Endodermal cell (in vitro differentiated cells): ENCODE measurements around the gene ANXA10. TPM values are rescaled to one million over a fixed set of nuclear protein-coding genes. Genes with fewer than 3 reads are reported as not detected.

Experiments
- DNase-seq: peaks from one replicate; pipeline ENCODE4 v3.0.0-alpha.2; 2017
- H3K27ac ChIP-seq: 2 replicates; pipeline ENCODE4 v1.5.1; 2013; ENCODE audit warnings: mild to moderate bottlenecking, low read depth, low read length, moderate library complexity
- H3K27me3 ChIP-seq: 2 replicates; pipeline ENCODE4 v1.6.1; 2013; ENCODE audit warnings: mild to moderate bottlenecking, low read length, moderate library complexity; ENCODE audit not compliant: insufficient read depth, control insufficient read depth, poor library complexity, severe bottlenecking
- H3K36me3 ChIP-seq: 2 replicates; pipeline ENCODE4 v1.7.0; 2013; ENCODE audit warnings: mild to moderate bottlenecking, low read length, moderate library complexity; ENCODE audit not compliant: control insufficient read depth, insufficient read depth
- H3K4me1 ChIP-seq: one replicate; pipeline ENCODE4 v1.7.0; 2013; ENCODE audit warnings: low read length; ENCODE audit not compliant: control insufficient read depth, insufficient read depth
- H3K4me3 ChIP-seq: 2 replicates; pipeline ENCODE4 v1.5.1; 2013; ENCODE audit warnings: mild to moderate bottlenecking, low read length, moderate library complexity
- H3K9ac ChIP-seq: 2 replicates; pipeline ENCODE4 v1.6.1; 2013; ENCODE audit warnings: mild to moderate bottlenecking, low read length, moderate library complexity; ENCODE audit not compliant: poor library complexity, severe bottlenecking; ENCODE audit errors: extremely low read depth
- H3K9me3 ChIP-seq: 2 replicates; pipeline ENCODE4 v1.6.1; 2013; ENCODE audit warnings: mild to moderate bottlenecking, low read length, moderate library complexity; ENCODE audit not compliant: control insufficient read depth
- H3K27ac Mint-ChIP-seq: 2 replicates; pipeline ENCODE4 v1.8.0; 2020; ENCODE audit warnings: mixed read lengths
- H3K27me3 Mint-ChIP-seq: 2 replicates; pipeline ENCODE4 v1.8.0; 2021; ENCODE audit warnings: mild to moderate bottlenecking, mixed read lengths; ENCODE audit not compliant: insufficient read depth
- H3K36me3 Mint-ChIP-seq: 2 replicates; pipeline ENCODE4 v1.8.0; 2020; ENCODE audit warnings: low read depth, mixed read lengths
- H3K4me1 Mint-ChIP-seq: 2 replicates; pipeline ENCODE4 v1.8.0; 2020; ENCODE audit warnings: mixed read lengths
- H3K4me3 Mint-ChIP-seq: 2 replicates; pipeline ENCODE4 v1.8.0; 2020; ENCODE audit warnings: mild to moderate bottlenecking, moderate library complexity, mixed read lengths
- H3K9me3 Mint-ChIP-seq: 2 replicates; pipeline ENCODE4 v1.8.0; 2020; ENCODE audit warnings: mild to moderate bottlenecking, mixed read lengths
- CTCF ChIP-seq: fragments of 200-600 bp; sonication (generic); conservative IDR thresholded peaks from 2 replicates; pipeline ENCODE4 v1.5.0; 2021; ENCODE audit warnings: antibody characterized with exemption, mild to moderate bottlenecking
- WGBS, 2 experiments: methylation state at CpG; one replicate each; pipeline versions ENCODE4 v1.1.5 to v1.1.7; 2013; ENCODE audit warnings: missing lambda C conversion rate in 2 of 2, mixed read lengths in 1 of 2; ENCODE audit not compliant: insufficient coverage in 1 of 2, insufficient read length in 1 of 2; 5-methylcytosine and 5-hydroxymethylcytosine counted together
- total RNA-seq, 2 donors: library from RNA; stranded (reverse); fragmentation: NEBNext Ultra II Directional in 1 of 2; extraction: Animal tissue kit (Norgen Biotek cat#: 25700) in 1 of 2; gene quantifications; 2 replicates in 1 of 2; 3 replicates in 1 of 2; pipeline ENCODE4 v1.2.1, GENCODE V29; 2021

The ANXA10 gene
- total RNA-seq, 2 donors from 2014 or later: not detected

- Histone ChIP-seq H3K27ac (no peak overlapping the region), H3K9ac (no peak overlapping the region), H3K4me3 (no peak overlapping the region), H3K9me3 (peaks cover 13% of the 10 kb centered on the region), H3K36me3 (no peaks in the 10 kb centered on the region), H3K4me1 (no peaks in the 10 kb centered on the region), H3K27me3 (no peaks in the 10 kb centered on the region)
- H3K36me3 Mint-ChIP-seq: peaks cover 4% of the 10 kb centered on the region
- no peak for TF ChIP-seq CTCF
- H3K4me1 Mint-ChIP-seq: no peaks in the 10 kb centered on the region
- no peaks in the 10 kb centered on the region for H3K27me3 Mint-ChIP-seq
- no peak overlapping the region for H3K4me3 Mint-ChIP-seq
- peaks cover 32% of the 10 kb centered on the region for H3K9me3 Mint-ChIP-seq
- no peak for DNase-seq
- no peak overlapping the region for H3K27ac Mint-ChIP-seq
These were observed 40.8 kb upstream of the ANXA10 start for GRCh38 chr4:168051526-168051925.

- Mint-ChIP-seq H3K27me3 (no peaks in the 10 kb centered on the region), H3K36me3 (no peaks in the 10 kb centered on the region), H3K4me3 (no peak overlapping the region), H3K4me1 (no peaks in the 10 kb centered on the region), H3K27ac (no peak overlapping the region), H3K9me3 (no peaks in the 10 kb centered on the region)
- no peak overlapping the region for H3K4me3 ChIP-seq
- H3K36me3 ChIP-seq: no peaks in the 10 kb centered on the region
- no peaks in the 10 kb centered on the region for H3K9me3 ChIP-seq
- no peak overlapping the region for H3K9ac ChIP-seq
- 93 to 97% methylated on average over 3 of the region's 3 CpGs for WGBS, 2 experiments
- H3K27ac ChIP-seq: no peak overlapping the region
- no peaks in the 10 kb centered on the region for H3K4me1 ChIP-seq
- DNase-seq: no peak
- no peaks in the 10 kb centered on the region for H3K27me3 ChIP-seq
- TF ChIP-seq CTCF: no peak
These were observed 34.9 kb upstream of the ANXA10 start for GRCh38 chr4:168057412-168057811.

- no peaks in the 10 kb centered on the region for H3K4me1 ChIP-seq
- no peak overlapping the region for H3K4me3 ChIP-seq
- H3K4me1 Mint-ChIP-seq: peaks cover 3% of the 10 kb centered on the region
- TF ChIP-seq CTCF: no peak
- no peaks in the 10 kb centered on the region for H3K9me3 ChIP-seq
- no peaks in the 10 kb centered on the region for H3K36me3 Mint-ChIP-seq
- no peak overlapping the region for H3K27ac Mint-ChIP-seq
- no peaks in the 10 kb centered on the region for H3K9me3 Mint-ChIP-seq
- no peak overlapping the region for H3K9ac ChIP-seq
- H3K27me3 Mint-ChIP-seq: no peaks in the 10 kb centered on the region
- no peak overlapping the region for H3K27ac ChIP-seq
- H3K4me3 Mint-ChIP-seq: no peak overlapping the region
- H3K36me3 ChIP-seq: no peaks in the 10 kb centered on the region
- DNase-seq: no peak
- H3K27me3 ChIP-seq: no peaks in the 10 kb centered on the region
- whole genome bisulfite sequencing, 2 experiments: 86% methylated on average over 1 of the region's 1 CpG; no CpG with 5 or more reads in 1 of the 2 experiments
These were observed 33.1 kb upstream of the ANXA10 start for GRCh38 chr4:168059251-168059650.
